CD4-positive, alpha-beta T cell treated with Interleukin-15 for 4 hours (primary cell): ENCODE measurements around the gene DNM1L.
A peak's percentile ranks its signal among the peaks of the same experiment; 100 is the strongest.

Source experiments
- DNase-seq: peaks from one replicate; pipeline ENCODE4 v3.0.0-alpha.2; 2020; ENCODE audit warnings: low spot score

Gene DNM1L

DNA sequence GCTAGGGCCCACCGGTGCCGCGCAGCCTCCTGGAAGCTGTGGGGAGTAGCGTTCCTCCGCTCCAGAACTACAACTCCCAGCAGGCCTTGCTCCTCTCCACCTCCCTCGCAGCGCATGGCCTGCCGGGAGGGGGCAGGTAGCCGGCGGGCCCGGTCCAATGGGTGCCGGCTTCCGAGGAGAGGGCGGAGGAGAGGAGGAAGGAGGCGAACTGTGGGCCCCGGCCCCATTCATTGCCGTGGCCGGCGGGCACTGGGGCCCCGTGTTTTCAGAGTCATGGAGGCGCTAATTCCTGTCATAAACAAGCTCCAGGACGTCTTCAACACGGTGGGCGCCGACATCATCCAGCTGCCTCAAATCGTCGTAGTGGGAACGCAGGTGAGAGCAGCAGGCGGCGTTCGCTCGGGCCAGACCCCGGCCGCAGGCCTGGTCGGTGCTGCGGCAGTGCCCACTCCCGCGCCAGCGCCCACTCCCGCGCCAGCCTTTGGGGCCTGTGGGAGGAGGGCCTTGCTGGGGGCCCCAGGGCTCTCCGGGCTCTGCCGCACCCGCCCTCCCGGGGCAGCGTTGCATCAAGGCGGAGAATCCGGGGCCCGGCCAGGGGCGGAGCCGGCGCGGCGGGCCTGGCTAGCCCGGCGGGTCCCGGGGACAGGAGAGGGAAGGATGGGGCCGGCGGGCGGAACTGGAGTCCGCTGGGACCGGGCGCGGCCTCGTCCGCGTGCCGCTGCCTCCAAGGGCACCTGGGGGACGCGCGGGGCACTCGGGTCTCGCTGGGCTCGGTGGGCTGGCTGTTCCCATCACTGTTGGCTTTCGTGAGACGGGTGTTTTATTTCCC is at the start of gene DNM1L:
Gene DNM1L (plus strand): TSS at position 211 of the 829 bp plus-strand sequence. CDS start 63 bp downstream, at position 274.
- DNase-seq = peak; percentile 92

DNA sequence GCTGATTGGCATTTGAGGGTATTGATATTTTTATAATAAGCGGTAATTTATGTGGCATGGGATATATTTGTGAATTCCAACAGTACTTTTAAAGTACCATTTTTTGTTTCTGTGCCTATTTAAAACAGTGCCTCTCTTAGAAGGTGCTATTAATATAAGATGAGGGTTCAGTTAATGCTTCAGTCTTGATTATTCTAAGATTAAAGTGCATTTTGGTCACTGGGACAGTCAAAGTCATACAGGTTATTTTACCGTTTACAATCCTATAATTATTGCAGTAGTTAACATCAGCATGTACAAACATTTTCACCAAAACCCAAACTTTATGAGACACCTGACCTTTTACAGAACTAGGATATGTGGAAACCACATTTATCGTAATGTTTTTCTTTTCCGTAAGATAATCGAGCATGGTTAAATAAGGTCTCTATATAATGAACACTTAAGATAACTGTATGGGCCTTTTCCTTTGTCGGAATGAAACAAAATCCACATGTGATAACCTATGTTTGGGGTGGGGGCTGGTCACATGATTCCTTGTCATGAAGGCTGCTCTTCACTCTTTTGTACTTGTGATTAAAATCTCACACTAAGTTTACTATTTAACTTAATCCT is 37.7 kb upstream of the DNM1L start:
- no peak for DNase-seq

DNA sequence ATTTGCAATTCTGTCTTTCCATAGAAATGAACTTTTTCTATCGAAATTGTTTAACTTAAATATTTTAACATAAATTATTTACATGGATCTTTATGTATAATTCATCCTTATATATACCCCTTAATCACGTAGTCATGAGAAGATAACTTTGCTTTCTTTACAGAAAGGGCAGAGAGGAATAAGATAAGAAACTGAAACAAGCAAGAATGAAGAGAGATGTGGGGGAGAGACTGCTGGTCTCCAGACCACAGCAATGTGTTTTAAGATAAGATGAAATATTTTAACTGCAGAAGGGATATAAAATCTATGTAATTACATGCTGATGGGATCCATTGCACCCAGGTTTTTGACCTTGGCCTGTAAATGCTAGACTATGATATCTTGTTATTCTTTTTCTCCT is 34.7 kb upstream of the DNM1L start:
- no peak for DNase-seq

DNA sequence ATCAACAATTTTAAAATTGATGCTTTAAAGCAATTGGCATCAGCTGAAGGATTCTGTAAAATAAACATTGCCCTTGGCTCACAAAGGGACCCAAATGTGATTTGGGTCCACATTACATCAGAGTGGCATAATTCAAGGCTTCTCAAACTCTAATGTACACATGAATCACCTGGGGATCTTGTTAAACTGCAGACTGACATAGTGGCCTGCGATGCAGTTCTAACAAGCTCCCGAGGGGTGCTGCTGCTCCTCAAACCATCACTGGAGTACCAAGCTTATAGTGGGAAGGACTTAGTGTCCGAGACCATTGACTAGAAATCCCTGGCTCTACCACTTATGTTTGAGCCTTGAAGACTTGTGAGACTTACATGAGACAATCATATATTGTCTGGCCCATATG is 31.8 kb upstream of the DNM1L start:
- DNase-seq = no peak

DNA sequence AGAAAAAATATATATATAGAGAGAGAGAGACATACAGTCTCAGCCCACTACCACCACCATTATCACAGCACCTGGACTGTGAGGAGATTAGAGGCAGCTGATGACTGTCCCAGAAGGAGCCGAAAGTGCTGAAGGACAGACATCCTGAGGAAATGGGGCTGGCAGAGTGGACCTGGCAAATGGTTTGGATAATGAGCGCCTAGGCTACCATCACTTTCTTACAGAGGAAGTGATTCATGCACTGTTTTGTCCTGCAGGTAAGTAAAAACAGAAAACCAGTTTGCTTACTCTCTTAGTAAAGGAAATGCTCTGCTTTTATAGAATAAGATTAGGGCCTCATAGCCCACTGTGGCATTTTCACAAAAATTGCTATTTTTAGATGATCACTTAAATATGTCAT is 28.6 kb upstream of the DNM1L start:
- no peak for DNase-seq

DNA sequence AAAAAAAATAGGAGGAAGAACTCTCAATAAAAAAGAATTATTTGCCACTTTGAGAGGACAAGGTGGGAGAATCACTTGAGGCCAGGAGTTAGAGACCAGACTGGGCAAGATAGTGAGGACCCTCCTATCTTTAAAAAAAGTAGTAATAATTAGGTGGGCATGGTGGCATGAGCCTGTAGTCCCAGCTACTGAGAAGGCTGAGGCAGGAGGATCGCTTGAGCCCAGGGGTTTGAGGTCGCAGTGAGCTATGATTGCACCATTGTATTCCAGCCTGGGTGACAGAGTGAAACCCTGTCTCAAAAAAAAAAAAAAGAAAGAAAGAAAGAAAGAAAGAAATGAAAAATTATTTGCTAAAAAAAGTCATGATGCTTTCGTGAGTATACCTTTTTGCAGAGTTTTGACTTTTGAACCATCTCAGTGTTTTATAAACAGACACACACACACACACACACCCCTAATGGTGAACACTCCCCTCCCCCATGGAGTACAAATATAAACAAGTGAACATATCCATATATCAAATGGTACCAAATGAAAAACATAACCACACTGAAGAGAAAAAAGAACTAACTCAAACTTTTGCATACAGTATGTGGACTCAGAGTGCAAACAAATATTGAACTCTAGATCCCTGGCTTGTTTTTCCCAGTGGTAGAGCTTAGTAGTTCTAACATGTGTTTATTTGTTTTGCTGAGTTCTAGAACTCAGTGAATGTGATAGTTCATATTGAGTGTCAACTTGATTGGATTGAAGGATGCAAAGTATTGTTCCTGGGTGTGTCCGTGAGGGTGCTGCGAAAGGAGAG is 27.7 kb upstream of the DNM1L start:
- DNase-seq = no peak

DNA sequence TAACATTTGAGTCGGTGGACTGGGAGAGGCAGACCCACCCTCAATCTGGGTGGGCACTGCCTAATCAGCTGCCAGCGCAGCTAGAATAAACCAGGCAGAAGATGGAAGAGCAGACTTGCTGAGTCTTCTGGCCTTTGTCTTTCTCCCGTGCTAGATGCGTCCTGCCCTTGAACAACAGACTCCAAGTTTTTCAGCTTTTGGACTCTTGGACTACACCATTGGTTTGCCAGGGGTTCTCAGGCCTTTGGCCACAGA is 27.2 kb upstream of the DNM1L start:
- DNase-seq = no peak

DNA sequence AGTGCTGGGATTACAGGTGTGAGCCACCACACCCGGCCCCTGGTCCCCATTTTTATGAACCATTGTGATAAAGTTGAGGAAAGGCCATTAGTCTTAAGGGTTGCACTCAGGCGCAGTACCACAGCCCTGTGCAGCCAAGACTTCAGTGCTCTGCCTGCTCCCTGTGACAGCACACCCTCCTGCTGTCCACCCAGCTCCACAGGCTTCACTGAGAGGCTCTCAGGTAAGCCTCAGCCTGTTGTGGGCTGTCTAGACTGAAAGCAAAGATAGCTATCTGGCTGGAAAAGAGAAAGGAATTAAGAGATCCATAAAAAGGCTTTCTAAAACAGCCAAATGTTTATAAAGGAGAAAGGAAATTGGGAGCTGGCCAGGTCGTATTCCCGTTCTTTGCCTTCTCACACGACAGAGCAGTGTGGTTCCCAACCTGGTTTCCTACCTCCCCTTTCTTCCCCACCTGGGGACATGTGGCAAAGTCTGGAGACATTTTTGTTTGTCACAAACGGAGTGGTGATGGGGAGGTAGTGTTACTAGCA is 19.1 kb upstream of the DNM1L start:
- DNase-seq = no peak

DNA sequence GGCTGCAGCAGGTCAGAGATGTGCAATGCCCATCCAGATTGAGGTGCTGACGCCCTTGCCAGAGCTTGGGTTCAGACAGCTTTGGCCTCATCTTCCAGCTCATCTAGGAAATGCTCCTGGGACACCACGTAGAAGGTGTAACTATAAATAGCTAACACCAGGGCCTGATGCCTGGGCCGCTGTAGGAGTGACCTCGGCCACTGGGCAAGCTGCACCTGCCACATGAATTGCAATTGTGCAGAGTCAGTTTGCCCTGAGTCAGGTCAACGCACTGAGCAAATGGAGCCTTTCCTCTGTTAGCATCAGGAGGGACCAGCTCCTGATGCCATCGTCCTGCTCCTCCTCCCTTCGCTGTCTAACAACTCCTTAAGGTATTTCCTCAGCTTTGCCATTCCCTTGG is 17.4 kb upstream of the DNM1L start:
- no peak for DNase-seq

DNA sequence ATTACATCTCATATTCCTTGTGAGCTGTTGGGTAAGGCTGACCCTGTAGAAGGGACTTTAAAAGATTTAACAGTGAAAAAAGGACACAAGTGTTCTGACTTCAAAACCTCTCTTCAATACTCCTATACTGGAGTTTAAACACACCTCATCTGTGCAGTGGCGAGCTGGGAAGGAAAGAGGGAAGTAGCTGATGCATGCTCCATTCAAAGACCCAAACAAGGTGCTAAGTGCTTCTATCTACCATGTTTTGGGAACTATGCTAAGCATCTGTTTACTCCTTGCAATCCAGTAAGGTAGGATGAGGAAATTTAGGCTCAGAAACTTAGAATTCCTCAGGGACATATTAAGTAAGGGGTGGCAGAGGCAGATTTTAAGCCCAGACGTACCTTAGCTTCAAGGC is 16.4 kb upstream of the DNM1L start:
- no peak for DNase-seq

DNA sequence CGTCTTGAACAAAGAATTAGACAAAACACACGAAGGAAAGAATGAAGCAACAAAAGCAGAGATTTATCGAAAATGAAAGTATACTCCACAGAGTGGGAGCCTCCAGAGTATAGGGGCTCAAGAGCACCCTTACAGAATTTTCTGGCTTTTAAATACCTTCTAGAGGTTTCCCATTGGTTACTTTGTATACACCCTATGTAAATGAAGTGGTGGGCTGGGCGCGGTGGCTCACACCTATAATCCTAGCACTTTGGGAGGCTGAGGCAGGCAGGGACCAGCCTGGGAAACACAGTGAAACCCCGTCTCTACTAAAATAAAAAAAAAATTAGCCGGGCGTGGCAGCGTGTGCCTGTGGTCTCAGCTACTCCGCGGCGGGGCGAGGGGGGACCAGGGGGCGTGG is 13.1 kb upstream of the DNM1L start:
- no peak for DNase-seq

DNA sequence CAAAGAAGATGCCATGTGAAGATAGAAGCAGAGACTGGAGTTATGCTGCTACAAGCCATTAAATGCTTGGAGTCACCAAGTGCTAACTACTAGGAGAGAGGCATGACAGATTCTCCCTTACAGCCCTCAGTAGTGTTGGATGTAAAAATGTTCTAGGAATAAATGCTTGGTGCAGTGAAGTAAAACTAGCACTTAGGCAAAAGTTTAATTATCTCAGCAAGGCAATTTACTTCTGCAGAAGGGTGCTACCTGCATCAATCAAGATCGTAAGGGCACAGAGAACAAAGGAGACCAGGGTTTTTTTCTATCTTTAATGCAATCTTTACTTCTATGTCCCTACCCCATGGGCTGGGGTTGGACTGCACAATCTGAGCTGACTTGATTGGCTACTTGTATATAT is 9.5 kb upstream of the DNM1L start:
- no peak for DNase-seq

DNA sequence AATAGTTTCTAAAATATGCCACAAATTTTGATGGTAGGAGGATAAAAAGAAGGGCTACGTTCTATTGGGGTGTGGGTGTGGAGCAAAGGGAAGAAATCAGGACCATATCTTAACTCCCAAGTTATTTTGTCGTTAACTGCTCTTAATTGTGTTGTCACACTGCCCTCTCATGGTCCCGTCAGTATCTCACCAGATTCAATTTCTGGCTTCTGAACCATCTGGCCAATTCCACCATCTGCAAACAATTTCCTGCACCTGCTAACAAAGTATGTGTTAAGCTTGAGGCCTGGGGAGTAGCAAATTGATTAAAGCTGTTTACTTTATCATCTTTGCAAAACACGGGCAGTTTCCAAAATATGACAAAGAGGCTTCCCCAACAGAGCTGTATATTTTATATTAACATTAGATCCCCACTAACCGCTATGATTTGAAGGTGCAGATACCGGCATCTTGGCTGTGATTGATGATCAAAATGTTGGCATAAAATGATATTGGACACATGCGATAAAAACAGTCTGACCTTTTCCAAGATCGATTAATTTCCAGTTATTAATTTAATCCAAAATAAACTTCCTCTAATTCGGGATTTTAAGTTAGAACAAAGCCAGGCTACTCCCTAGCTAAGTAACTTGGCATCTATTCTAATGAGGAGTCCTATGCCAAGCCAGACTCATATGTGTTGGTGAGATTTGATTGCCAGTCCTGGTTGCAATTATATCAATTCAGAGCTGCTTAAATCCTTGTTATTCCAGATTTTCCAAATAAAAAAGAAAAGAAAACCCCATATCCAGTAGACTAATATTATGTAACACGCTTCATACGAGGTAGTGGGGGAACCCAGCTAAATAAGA is 6.9 kb upstream of the DNM1L start:
- DNase-seq = no peak

DNA sequence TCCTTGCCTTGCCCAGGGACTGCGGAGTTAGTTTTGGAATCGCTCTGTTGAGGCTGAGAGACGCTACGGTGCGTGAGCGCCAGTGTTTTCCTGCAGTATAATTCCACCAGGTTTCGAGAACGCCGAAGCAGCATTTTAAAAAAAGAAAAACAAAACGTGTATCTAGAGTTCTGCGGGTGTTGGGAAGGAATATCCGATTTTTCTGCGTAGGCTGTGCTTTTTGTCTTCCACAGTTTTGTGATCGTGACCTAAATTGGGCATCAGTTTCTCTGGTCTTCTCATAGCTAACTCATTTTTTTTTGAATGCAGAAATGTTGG is 778 bp downstream of the DNM1L start:
- DNase-seq = no peak

DNA sequence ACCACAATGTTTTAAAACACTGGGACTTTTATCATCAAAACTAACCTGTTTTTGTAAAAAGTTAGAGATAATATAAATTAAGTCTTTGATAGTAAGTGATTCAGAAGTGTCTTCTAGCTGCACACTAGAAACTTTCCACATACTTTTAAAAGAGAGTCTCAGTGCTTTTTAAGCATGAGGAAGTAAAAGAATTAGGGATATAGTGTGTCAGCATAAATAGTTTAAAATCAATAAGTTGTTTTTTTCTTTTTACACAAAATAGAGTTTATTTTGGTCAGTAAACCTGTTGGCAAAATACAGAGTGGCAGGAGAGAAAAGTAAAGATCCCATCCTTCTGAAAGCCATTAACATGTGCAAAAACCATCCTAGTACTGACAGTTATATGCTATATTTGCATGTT is 1.7 kb downstream of the DNM1L start:
- no peak for DNase-seq

DNA sequence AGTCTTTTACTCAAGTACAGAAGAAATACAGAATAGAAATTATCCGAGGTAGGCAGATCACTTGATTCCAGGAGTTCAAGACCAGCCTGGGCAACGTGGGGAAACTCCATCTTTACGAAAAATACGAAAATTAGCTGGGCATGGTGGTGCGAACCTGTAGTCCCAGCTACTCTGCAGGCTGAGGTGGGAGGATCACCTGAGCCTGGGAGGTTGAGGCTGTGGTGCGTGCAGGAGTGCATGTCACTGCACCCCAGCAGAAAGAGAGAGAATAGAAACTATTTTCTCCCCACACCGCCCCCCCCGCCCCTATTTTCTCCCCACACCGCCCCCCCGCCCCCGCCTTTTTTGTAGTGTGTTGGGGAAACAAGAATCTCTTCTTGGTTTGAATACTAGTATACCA is 2.2 kb downstream of the DNM1L start:
- DNase-seq = no peak

DNA sequence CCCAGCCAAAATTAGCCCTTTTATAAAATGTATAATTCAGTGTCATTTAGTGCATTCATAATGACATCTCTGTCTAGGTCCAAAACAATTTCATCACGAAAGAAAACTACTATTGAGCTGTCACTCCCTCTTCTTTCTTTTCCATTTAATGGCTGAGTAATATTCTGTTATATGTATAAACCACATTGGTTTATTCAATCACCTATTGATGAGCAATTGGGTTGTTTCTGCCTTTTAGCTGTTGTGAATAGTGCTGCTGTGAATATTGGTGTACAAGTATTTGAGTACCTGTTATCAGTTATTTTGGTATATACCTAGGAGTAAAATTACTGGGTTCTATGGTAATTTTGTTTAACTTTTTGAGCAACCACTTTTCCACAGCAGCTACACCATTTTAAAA is 7.2 kb downstream of the DNM1L start:
- DNase-seq = no peak

DNA sequence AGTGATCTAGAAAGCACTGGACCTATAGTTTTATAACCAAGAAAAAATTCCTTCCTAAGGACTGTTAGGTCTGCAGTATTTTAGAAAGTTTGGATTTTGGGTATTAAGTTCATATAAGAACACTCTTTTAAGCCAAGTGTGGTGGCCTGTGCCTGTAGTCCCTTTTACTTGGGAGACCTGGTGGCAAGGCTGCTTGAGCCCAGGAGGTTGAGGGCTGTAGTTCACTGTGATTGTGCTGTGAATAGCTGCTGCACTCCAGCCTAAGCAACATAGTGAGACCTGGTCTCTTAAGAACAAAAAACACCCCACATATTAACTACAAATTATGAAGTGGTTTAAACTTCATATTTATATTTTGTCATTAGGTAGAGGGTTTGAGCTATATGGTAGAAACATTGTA is 9.7 kb downstream of the DNM1L start:
- no peak for DNase-seq

DNA sequence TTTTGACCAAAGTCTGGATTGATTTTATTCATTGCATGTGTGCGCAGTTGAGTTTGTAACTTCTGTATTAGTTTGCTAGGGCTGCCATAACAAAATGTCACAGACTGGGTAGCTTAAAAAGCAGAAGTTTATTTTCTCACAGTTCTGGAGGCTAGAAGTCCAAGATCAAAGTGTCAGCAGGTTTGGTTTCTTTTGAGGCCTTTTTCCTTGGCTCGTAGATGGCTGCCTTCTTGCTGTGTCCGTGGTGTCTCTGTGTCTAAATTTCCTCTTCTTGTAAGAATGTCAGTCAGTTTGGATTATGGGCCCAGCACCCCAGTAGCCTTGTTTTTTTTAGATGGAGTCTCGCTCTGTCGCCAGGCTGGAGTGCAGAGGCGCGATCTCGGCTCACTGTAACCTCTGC is 11.8 kb downstream of the DNM1L start:
- DNase-seq = no peak

DNA sequence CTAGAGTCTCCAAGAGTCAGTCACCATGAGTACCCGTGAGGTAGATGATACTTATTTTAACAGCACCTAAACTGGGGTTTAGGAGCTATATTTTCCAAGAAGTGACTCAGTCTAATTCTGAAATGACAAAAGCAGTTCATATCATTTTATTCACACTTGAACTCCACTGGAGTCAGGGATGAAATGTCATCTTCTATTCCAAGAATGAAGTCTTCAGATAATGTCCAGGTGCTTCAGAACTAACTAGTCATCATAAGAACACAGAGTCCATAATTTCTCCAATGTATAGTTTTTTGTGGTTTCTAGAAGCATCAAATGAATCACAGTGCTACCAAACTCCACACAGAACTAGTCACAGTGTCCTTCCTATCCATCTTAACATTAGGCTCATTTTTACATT is 13.3 kb downstream of the DNM1L start:
- no peak for DNase-seq

DNA sequence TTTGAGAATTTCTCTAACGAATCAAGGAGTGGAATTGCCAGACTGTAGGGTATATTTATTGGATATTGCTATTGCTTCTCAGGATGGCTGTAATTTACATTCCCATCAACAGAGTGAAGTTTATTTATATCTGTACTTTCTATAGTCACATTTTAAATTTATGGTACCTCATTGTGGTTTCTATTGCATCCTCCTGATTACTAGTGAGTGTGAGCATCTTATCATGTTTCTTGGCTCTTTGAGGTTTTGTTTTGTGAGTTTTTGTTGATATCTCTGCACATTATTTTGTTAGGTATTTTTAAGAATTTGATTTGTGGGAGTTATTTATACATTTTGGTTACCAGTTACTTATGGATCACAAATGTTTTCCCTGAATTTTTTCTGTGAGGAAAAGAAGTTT is 13.9 kb downstream of the DNM1L start:
- DNase-seq = no peak

DNA sequence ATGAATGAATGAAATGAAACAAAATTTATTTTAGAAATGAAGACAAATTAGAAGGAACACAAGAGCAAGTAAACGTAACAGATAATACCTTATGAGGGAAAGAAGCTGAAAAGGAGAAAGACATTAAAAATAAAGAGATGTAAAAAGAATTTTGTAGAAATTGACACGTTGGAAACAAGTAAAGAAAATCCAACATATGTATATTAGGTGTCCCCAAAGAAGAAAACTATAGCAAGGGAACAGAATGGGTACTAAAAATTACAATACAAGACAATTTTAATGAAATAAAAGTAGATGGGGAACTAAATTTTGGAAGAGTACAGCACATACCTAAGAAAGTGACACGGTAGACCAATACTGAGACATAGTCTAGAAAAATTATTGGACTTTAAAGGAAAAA is 16.7 kb downstream of the DNM1L start:
- no peak for DNase-seq
